ENCODE results near the gene SCYGR1. TPM values are rescaled to one million over a fixed set of nuclear protein-coding genes. Genes with fewer than 3 reads are reported as not detected.
A peak's percentile ranks its signal among the peaks of the same experiment; 100 is the strongest.
"Not testable (repeated sequence)": the region's sequence is repeated elsewhere in the genome, so short reads cannot be mapped to it uniquely, and the experiment has no call there.

Gene SCYGR1
- total RNA-seq, 1 donor from 2014 or later, result not detected

GRCh38 chr2:227365833-227366232, 21.9 kb downstream of the SCYGR1 start:
- Mint-ChIP-seq H3K9me3 (ENCODE audit: unreplicated experiment) (no peaks in the 10 kb centered on the region), H3K4me1 (ENCODE audit: low read depth, unreplicated experiment) (peaks cover 12% of the 10 kb centered on the region), H3K4me3 (ENCODE audit: unreplicated experiment) (no peak overlapping the region), H3K27me3 (ENCODE audit: unreplicated experiment) (no peaks in the 10 kb centered on the region), H3K27ac (ENCODE audit: unreplicated experiment) (no peak overlapping the region), H3K36me3 (ENCODE audit: unreplicated experiment) (no peaks in the 10 kb centered on the region)
- DNase-seq, result no peak
- no peak for TF ChIP-seq CTCF (IDR thresholded peaks at IDR 0.05; ENCODE audit: partially characterized antibody, unreplicated experiment)

- not testable (repeated sequence) for DNase-seq; H3K36me3 Mint-ChIP-seq (ENCODE audit: unreplicated experiment); H3K9me3 Mint-ChIP-seq (ENCODE audit: unreplicated experiment); H3K27ac Mint-ChIP-seq (ENCODE audit: unreplicated experiment); H3K27me3 Mint-ChIP-seq (ENCODE audit: unreplicated experiment)
- Mint-ChIP-seq H3K4me3 (ENCODE audit: unreplicated experiment) (peak overlapping the region; percentile 38), H3K4me1 (ENCODE audit: low read depth, unreplicated experiment) (peaks cover 10% of the 10 kb centered on the region)
Observed at GRCh38 chr2:227364585-227365263, 23.0 kb downstream of the SCYGR1 start.

- no peak for DNase-seq
- no peak overlapping the region for H3K27ac Mint-ChIP-seq (ENCODE audit: unreplicated experiment)
- no peaks in the 10 kb centered on the region for H3K27me3 Mint-ChIP-seq (ENCODE audit: unreplicated experiment)
- TF ChIP-seq CTCF (IDR thresholded peaks at IDR 0.05; ENCODE audit: partially characterized antibody, unreplicated experiment), result no peak
- H3K4me3 Mint-ChIP-seq (ENCODE audit: unreplicated experiment), result no peak overlapping the region
- peaks cover 10% of the 10 kb centered on the region for H3K4me1 Mint-ChIP-seq (ENCODE audit: low read depth, unreplicated experiment)
- H3K9me3 Mint-ChIP-seq (ENCODE audit: unreplicated experiment), result no peaks in the 10 kb centered on the region
- no peaks in the 10 kb centered on the region for H3K36me3 Mint-ChIP-seq (ENCODE audit: unreplicated experiment)
Observed at GRCh38 chr2:227363756-227364155, 24.0 kb downstream of the SCYGR1 start.

- TF ChIP-seq CTCF (IDR thresholded peaks at IDR 0.05; ENCODE audit: partially characterized antibody, unreplicated experiment), result no peak
- no peak overlapping the region for H3K27ac Mint-ChIP-seq (ENCODE audit: unreplicated experiment)
Observed at GRCh38 chr2:227360351-227360750, 27.4 kb downstream of the SCYGR1 start.

GRCh38 chr2:227351639-227352038, 36.1 kb downstream of the SCYGR1 start:
- Mint-ChIP-seq H3K27ac (ENCODE audit: unreplicated experiment) (no peak overlapping the region), H3K36me3 (ENCODE audit: unreplicated experiment) (no peaks in the 10 kb centered on the region)

More at GRCh38 chr2:227360351-227360750, 27.4 kb downstream of the SCYGR1 start:
- peaks cover 10% of the 10 kb centered on the region for H3K4me1 Mint-ChIP-seq (ENCODE audit: low read depth, unreplicated experiment)
- H3K36me3 Mint-ChIP-seq (ENCODE audit: unreplicated experiment), result no peaks in the 10 kb centered on the region
- no peak overlapping the region for H3K4me3 Mint-ChIP-seq (ENCODE audit: unreplicated experiment)
- no peaks in the 10 kb centered on the region for H3K9me3 Mint-ChIP-seq (ENCODE audit: unreplicated experiment)
- H3K27me3 Mint-ChIP-seq (ENCODE audit: unreplicated experiment), result peaks cover 2% of the 10 kb centered on the region
- DNase-seq, result no peak

More at GRCh38 chr2:227351639-227352038, 36.1 kb downstream of the SCYGR1 start:
- DNase-seq, result no peak
- H3K4me1 Mint-ChIP-seq (ENCODE audit: low read depth, unreplicated experiment), result peaks cover 13% of the 10 kb centered on the region
- no peaks in the 10 kb centered on the region for H3K27me3 Mint-ChIP-seq (ENCODE audit: unreplicated experiment)
- no peaks in the 10 kb centered on the region for H3K9me3 Mint-ChIP-seq (ENCODE audit: unreplicated experiment)
- no peak for TF ChIP-seq CTCF (IDR thresholded peaks at IDR 0.05; ENCODE audit: partially characterized antibody, unreplicated experiment)
- no peak overlapping the region for H3K4me3 Mint-ChIP-seq (ENCODE audit: unreplicated experiment)
